GM23338 (cell line): ENCODE measurements around the gene CLEC11A. TPM values are rescaled to one million over a fixed set of nuclear protein-coding genes. Genes with fewer than 3 reads are reported as not detected.

ENCODE experiments used
- ATAC-seq: fragments of 200-7000 bp; cut with Tn5 transposase; 3 replicates; pipeline ENCODE4 v1.9.1; 2020
- DNase-seq: peaks from one replicate; pipeline ENCODE4 v3.0.0-alpha.2; 2015; ENCODE audit warnings: low spot score
- H2AFZ ChIP-seq: fragments of 200-600 bp; sonication (generic); 2 replicates; pipeline ENCODE4 v1.8.0; 2016; ENCODE audit warnings: antibody characterized with exemption, mild to moderate bottlenecking, moderate library complexity
- H3F3A ChIP-seq: fragments of 200-600 bp; sonication (generic); replicated peaks from 2 replicates; pipeline ENCODE4 v1.8.0; 2017; ENCODE audit warnings: antibody characterized with exemption, mixed run types, low read depth
- H3K27ac ChIP-seq: fragments of 200-600 bp; sonication (generic); 2 replicates; pipeline ENCODE4 v1.6.1; 2016; ENCODE audit warnings: low read depth
- H3K27me3 ChIP-seq: fragments of 200-600 bp; sonication (generic); 2 replicates; pipeline ENCODE4 v1.8.0; 2016; ENCODE audit warnings: mild to moderate bottlenecking, mixed run types, moderate library complexity; ENCODE audit not compliant: insufficient read depth
- H3K36me3 ChIP-seq: fragments of 200-600 bp; sonication (generic); 2 replicates; pipeline ENCODE4 v1.8.0; 2016; ENCODE audit warnings: mild to moderate bottlenecking; ENCODE audit not compliant: insufficient read depth
- H3K4me1 ChIP-seq: fragments of 200-600 bp; sonication (generic); 2 replicates; pipeline ENCODE4 v1.8.0; 2016; ENCODE audit warnings: mild to moderate bottlenecking, moderate library complexity; ENCODE audit not compliant: insufficient read depth
- H3K4me2 ChIP-seq: fragments of 200-600 bp; sonication (generic); 2 replicates; pipeline ENCODE4 v1.7.1; 2017; ENCODE audit warnings: mixed run types
- H3K4me3 ChIP-seq: fragments of 200-600 bp; sonication (generic); 2 replicates; pipeline ENCODE4 v1.6.1; 2016; ENCODE audit warnings: mixed run types
- H3K79me2 ChIP-seq: fragments of 200-600 bp; sonication (generic); replicated peaks from 2 replicates; pipeline ENCODE4 v1.8.0; 2017; ENCODE audit warnings: mild to moderate bottlenecking; ENCODE audit not compliant: insufficient read depth
- H3K9me2 ChIP-seq: fragments of 200-600 bp; sonication (generic); 2 replicates; pipeline ENCODE4 v1.8.0; 2017; ENCODE audit not compliant: insufficient read depth
- H4K20me1 ChIP-seq: fragments of 200-600 bp; sonication (generic); replicated peaks from 2 replicates; pipeline ENCODE4 v1.8.0; 2017; ENCODE audit warnings: mild to moderate bottlenecking; ENCODE audit not compliant: insufficient read depth
- H3K27ac Mint-ChIP-seq: 2 replicates; pipeline ENCODE4 v1.8.0; 2020; ENCODE audit warnings: inconsistent platforms, mild to moderate bottlenecking, moderate library complexity, mixed read lengths
- H3K27me3 Mint-ChIP-seq: 3 replicates; pipeline ENCODE4 v1.8.0; 2022; ENCODE audit warnings: low read depth, mild to moderate bottlenecking, moderate library complexity, mixed read lengths, inconsistent platforms; ENCODE audit not compliant: insufficient read depth, poor library complexity
- H3K36me3 Mint-ChIP-seq: 3 replicates; pipeline ENCODE4 v1.8.0; 2021; ENCODE audit warnings: low read depth, mild to moderate bottlenecking, inconsistent platforms, moderate library complexity, mixed read lengths
- H3K4me1 Mint-ChIP-seq: 3 replicates; pipeline ENCODE4 v1.8.0; 2020; ENCODE audit warnings: mild to moderate bottlenecking, inconsistent platforms, mixed read lengths
- H3K4me3 Mint-ChIP-seq: 3 replicates; pipeline ENCODE4 v1.8.0; 2021; ENCODE audit warnings: moderate library complexity, mild to moderate bottlenecking, inconsistent platforms, mixed read lengths
- H3K9me3 Mint-ChIP-seq: 3 replicates; pipeline ENCODE4 v1.8.0; 2020; ENCODE audit warnings: moderate library complexity, mild to moderate bottlenecking, inconsistent platforms, mixed read lengths
- CTCF ChIP-seq, 2 experiments: fragments of 200-600 bp in 1 of 2; sonication (generic) in 1 of 2; conservative IDR thresholded peaks; 2 replicates each; pipeline versions ENCODE4 v1.5.1 to v1.6.1; 2016 to 2017; ENCODE audit warnings: antibody characterized with exemption in 2 of 2, low read depth in 2 of 2, mild to moderate bottlenecking in 2 of 2, moderate library complexity in 1 of 2
- ETS1 ChIP-seq: IDR thresholded peaks from 2 replicates; pipeline ENCODE4 v1.6.1; 2016; ENCODE audit warnings: antibody characterized with exemption
- EZH2 ChIP-seq: fragments of 200-600 bp; sonication (generic); IDR thresholded peaks from one replicate; pipeline ENCODE4 v1.8.0; 2017; ENCODE audit warnings: antibody characterized with exemption, mild to moderate bottlenecking, low read depth; ENCODE audit not compliant: unreplicated experiment
- EZH2phosphoT487 ChIP-seq: fragments of 200-600 bp; sonication (generic); IDR thresholded peaks from one replicate; pipeline ENCODE4 v1.8.1; 2018; ENCODE audit warnings: antibody characterized with exemption; ENCODE audit not compliant: unreplicated experiment
- JUNB ChIP-seq: IDR thresholded peaks from one replicate; pipeline ENCODE4 v1.6.1; 2016; ENCODE audit warnings: antibody characterized with exemption; ENCODE audit not compliant: unreplicated experiment
- POLR2AphosphoS5 ChIP-seq: IDR thresholded peaks from 2 replicates; pipeline ENCODE4 v1.6.1; 2016; ENCODE audit warnings: antibody characterized with exemption, low read depth
- REST ChIP-seq: IDR thresholded peaks from one replicate; pipeline ENCODE4 v1.6.1; 2018; ENCODE audit warnings: antibody characterized with exemption; ENCODE audit not compliant: unreplicated experiment
- ZNF114 ChIP-seq: fragments of 250-450 bp; sonication (Bioruptor Pico); IDR thresholded peaks from 2 replicates; pipeline ENCODE4 v1.5.0; 2020; ENCODE audit warnings: mild to moderate bottlenecking, moderate library complexity
- ZNF331 ChIP-seq: fragments of 250-450 bp; sonication (Bioruptor Pico); IDR thresholded peaks from 2 replicates; pipeline ENCODE4 v1.5.0; 2020; ENCODE audit warnings: low read depth, mild to moderate bottlenecking, moderate library complexity
- ZNF462 ChIP-seq: fragments of 250-450 bp; sonication (Bioruptor Pico); IDR thresholded peaks from 2 replicates; pipeline ENCODE4 v1.5.0; 2020; ENCODE audit warnings: mild to moderate bottlenecking, moderate library complexity
- polyA plus RNA-seq: library from polyadenylated mRNA; unstranded; fragments of >200 nt; fragmentation: Nextera tagmentation; extraction: Ambion mirVana; gene quantifications from 2 replicates; pipeline ENCODE4 v1.2.1, GENCODE V29; 2016
- total RNA-seq: library from RNA; depleted of rRNA; stranded (reverse); fragments of >200 nt; shearing (Covaris generic); gene quantifications from 2 replicates; pipeline ENCODE4 v1.2.3, GENCODE V29; 2014

CLEC11A gene
- total and polyA plus RNA-seq, 2 experiments from 2014 or later: 8.0 to 15.5 TPM

- TF ChIP-seq ZNF462 (CRISPR knock-in tag) (no peak), EZH2phosphoT487 (no peak)
These were observed 27.7 kb upstream of the CLEC11A start (continued) for GRCh38 chr19:50695251-50696093.

GRCh38 chr19:50696094-50696483 lies 27.1 kb upstream of the CLEC11A start:
- TF ChIP-seq POLR2AphosphoS5 (no peak), JUNB (no peak), ZNF114 (CRISPR knock-in tag) (no peak), ETS1 (no peak), EZH2 (no peak), REST (no peak), ZNF331 (CRISPR knock-in tag) (no peak), CTCF (conservative IDR thresholded peaks at IDR 0.05; ENCODE audit: low read depth in 2 of 2) (no peak), EZH2phosphoT487 (no peak)
- no peaks in the 10 kb centered on the region for H3K4me1 Mint-ChIP-seq
- no peak for ATAC-seq
- peak overlapping the region; percentile 68 for H3K4me3 ChIP-seq
- H3K9me2 ChIP-seq: no peaks in the 10 kb centered on the region
- no peaks in the 10 kb centered on the region for H3F3A ChIP-seq
- H3K27me3 Mint-ChIP-seq: peaks cover 5% of the 10 kb centered on the region
- peaks cover 8% of the 10 kb centered on the region; the same call in 1 of the 2 replicates for H3K4me1 ChIP-seq
- no peak overlapping the region for H2AFZ ChIP-seq
- DNase-seq: no peak
- H3K27ac Mint-ChIP-seq: no peak overlapping the region
- no peaks in the 10 kb centered on the region; the same call in none of the 2 replicates for H4K20me1 ChIP-seq
- H3K4me2 ChIP-seq: peak overlapping the region; percentile 94
- H3K27ac ChIP-seq: no peak overlapping the region
- no peaks in the 10 kb centered on the region for H3K79me2 ChIP-seq
- no peak overlapping the region for H3K4me3 Mint-ChIP-seq
- H3K36me3 Mint-ChIP-seq: peaks cover 52% of the 10 kb centered on the region
- peaks cover 91% of the 10 kb centered on the region for H3K9me3 Mint-ChIP-seq
- H3K36me3 ChIP-seq: no peaks in the 10 kb centered on the region
- peaks cover 94% of the 10 kb centered on the region for H3K27me3 ChIP-seq
